ENCODE results near the gene ZNF784. TPM values are rescaled to one million over a fixed set of nuclear protein-coding genes. Genes with fewer than 3 reads are reported as not detected.

The ZNF784 gene
- total and polyA plus RNA-seq, 2 donors, result 4.7 to 9.7 TPM

GRCh38 chr19:55643887-55644176 is 19.5 kb upstream of the ZNF784 start:
- H3K36me3 ChIP-seq (ENCODE audit: insufficient read depth), result no peaks in the 10 kb centered on the region
- peak overlapping the region; percentile 94 for H3K4me3 ChIP-seq (ENCODE audit: low read depth, low read length)
- H3K4me1 ChIP-seq (ENCODE audit: insufficient read depth), result peaks cover 2% of the 10 kb centered on the region
- H3K27ac ChIP-seq (ENCODE audit: low read depth), result peak overlapping the region; percentile 5
- whole genome bisulfite sequencing, result under 1% methylated on average over 15 of the region's 15 CpGs
- DNase-seq (ENCODE audit: extremely low spot score), result no peak

DNA sequence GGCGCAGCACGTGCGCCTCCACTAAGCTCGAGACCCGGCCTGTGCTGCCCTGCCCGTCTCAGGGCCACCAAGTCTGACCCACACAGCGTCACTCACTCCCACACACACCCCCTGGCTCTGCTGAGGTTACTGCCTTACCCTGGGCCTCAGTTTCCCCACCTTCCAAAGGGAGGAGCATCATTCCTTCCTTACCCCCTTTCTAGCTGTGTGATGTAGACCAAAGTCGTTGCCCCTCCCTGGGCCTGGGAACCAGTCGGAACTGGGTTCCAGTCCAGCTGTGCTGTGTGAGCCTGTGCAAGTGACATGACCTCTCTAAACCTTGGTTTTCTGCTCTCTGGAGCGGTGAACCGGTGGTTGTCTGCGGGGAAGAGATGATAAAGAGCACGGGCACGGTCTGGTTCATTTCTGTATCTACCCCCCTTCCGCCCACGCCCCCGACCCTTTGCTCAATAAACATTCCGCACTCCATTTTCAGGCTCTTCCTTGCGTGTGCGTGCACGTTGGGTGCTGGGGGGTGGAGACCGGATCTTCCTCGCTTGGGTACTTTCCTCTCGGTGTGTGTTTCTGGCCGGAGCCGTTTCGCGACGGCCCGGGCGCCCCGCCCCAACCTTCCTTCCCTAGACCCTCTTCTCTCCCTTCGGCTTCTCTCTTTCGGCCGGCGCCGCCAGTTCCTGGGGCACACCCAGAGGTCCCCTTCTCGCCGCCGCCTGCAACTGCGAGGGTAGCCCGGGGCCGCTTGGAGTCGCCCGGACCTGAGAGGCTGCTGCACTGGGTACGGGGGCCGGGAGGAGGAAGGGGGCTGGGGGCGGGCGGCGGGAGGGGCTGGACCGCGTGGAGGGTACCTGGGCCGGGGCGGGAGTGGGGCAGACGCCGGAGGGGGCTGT is 18.9 kb upstream of the ZNF784 start, which contains the start of gene ZNF581:
TSS of gene ZNF581 (plus strand) at position 647 of the 884 bp plus-strand sequence. CDS start 923 bp downstream, outside the sequence.
- no peak for DNase-seq (ENCODE audit: extremely low spot score)
- Histone ChIP-seq H3K27ac (ENCODE audit: low read depth) (peak within 1 kb of the TSS; percentile 87), H3K4me3 (ENCODE audit: low read depth, low read length) (peak within 1 kb of the TSS; percentile 94), H3K36me3 (ENCODE audit: insufficient read depth) (no peaks in the 10 kb centered on the region), H3K4me1 (ENCODE audit: insufficient read depth) (peaks cover 2% of the 10 kb centered on the region)
- WGBS, result 2% methylated on average over 56 of the region's 56 CpGs

GRCh38 chr19:55642153-55643002 is 18.0 kb upstream of the ZNF784 start:
- DNase-seq (ENCODE audit: extremely low spot score), result no peak
- WGBS, result 1% methylated on average over 65 of the region's 65 CpGs
- Histone ChIP-seq H3K4me1 (ENCODE audit: insufficient read depth) (peaks cover 2% of the 10 kb centered on the region), H3K4me3 (ENCODE audit: low read depth, low read length) (peak overlapping the region; percentile 94), H3K36me3 (ENCODE audit: insufficient read depth) (no peaks in the 10 kb centered on the region), H3K27ac (ENCODE audit: low read depth) (peak overlapping the region; percentile 77)

GRCh38 chr19:55641426-55642152 is 17.2 kb upstream of the ZNF784 start:
- peaks cover 2% of the 10 kb centered on the region for H3K4me1 ChIP-seq (ENCODE audit: insufficient read depth)
- WGBS, result under 1% methylated on average over 25 of the region's 25 CpGs
- H3K4me3 ChIP-seq (ENCODE audit: low read depth, low read length), result peak overlapping the region; percentile 94
- H3K36me3 ChIP-seq (ENCODE audit: insufficient read depth), result no peaks in the 10 kb centered on the region
- peak overlapping the region; percentile 87 for H3K27ac ChIP-seq (ENCODE audit: low read depth)
- DNase-seq (ENCODE audit: extremely low spot score), result no peak

DNA sequence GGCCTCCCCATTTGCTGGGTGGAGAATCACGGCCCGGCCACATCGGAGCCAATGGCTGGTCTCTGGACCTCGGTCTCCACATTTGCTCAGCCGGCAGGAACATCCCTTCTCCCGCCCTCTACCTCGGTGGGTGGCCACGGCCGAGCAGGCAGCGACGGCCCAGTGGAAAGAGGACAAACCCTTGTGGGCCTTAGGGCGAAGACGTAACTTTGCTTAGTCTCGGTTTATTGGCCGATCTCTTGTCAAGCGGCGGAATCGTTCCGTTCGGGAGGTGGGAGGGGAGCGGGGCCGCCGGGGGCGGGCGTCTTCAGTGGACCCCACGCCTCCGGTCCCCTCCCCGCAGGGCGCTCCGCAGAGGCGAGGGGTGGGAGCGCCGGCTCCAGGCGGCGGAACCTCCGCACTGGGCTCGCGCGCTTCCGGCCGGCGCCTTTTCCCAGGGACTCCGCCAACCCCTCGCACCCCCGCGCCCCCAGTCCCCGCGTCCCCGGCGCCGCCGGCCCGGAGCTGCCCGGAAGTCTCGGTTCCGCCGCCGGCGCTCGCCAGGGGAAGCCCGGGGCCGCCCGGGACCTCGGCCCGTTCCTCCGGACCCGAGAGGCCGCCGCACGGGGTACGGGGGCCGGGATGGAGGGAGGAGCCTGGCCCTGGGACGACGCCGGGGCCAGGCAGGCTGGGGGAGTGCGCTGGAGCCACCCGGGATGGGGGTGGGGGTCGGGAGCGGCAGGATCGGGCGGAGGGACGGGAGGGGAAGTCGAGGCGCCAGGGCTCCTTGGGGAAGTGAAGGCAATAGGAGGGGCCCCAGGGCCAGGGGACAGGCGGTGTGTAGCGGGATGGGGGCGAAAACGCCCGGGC is 16.4 kb upstream of the ZNF784 start, which contains the start of gene ZNF580:
TSS of gene ZNF580 (plus strand) at position 426 of the 849 bp plus-strand sequence. CDS start 1,507 bp downstream, outside the sequence.
- Histone ChIP-seq H3K4me1 (ENCODE audit: insufficient read depth) (peaks cover 7% of the 10 kb centered on the region), H3K27ac (ENCODE audit: low read depth) (peak within 1 kb of the TSS; percentile 87), H3K4me3 (ENCODE audit: low read depth, low read length) (peak within 1 kb of the TSS; percentile 94), H3K36me3 (ENCODE audit: insufficient read depth) (no peaks in the 10 kb centered on the region)
- WGBS, result under 1% methylated on average over 89 of the region's 89 CpGs
- no peak for DNase-seq (ENCODE audit: extremely low spot score)

DNA sequence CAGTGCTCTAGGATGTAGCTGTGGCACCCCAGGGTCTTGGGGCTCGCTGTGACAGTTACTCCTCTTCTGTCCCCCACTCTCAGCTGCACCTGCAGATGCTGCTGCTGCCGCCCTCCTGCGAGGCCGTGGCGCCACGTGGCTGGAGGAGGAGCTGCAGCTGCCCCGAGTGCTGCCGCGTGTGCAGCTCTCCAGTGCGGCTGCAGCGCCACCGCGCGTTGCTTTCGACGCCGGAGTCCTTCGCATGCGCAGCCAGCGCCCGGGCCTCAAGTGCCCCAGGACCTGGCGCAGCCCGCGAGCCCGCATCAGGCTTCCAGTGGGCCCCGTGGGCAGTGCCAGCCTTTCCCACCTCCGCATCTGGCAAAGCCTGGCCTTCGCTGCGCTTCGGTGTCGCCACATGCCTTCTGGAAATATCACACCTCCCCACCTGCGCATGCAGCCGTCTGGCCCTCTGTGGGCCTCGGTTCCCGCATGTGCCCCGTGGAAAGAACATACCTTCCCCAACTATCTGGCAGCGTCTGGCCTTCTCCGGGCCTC is 15.7 kb upstream of the ZNF784 start:
- no peaks in the 10 kb centered on the region for H3K36me3 ChIP-seq (ENCODE audit: insufficient read depth)
- peaks cover 7% of the 10 kb centered on the region for H3K4me1 ChIP-seq (ENCODE audit: insufficient read depth)
- H3K27ac ChIP-seq (ENCODE audit: low read depth), result no peak overlapping the region
- 13% methylated on average over 38 of the region's 38 CpGs for WGBS
- no peak for DNase-seq (ENCODE audit: extremely low spot score)
- H3K4me3 ChIP-seq (ENCODE audit: low read depth, low read length), result peak overlapping the region; percentile 94

GRCh38 chr19:55638864-55639359 is 14.5 kb upstream of the ZNF784 start:
- no peak overlapping the region for H3K27ac ChIP-seq (ENCODE audit: low read depth)
- H3K4me1 ChIP-seq (ENCODE audit: insufficient read depth), result peaks cover 5% of the 10 kb centered on the region
- no peaks in the 10 kb centered on the region for H3K36me3 ChIP-seq (ENCODE audit: insufficient read depth)
- no peak for DNase-seq (ENCODE audit: extremely low spot score)
- no peak overlapping the region for H3K4me3 ChIP-seq (ENCODE audit: low read depth, low read length)
- 83% methylated on average over 6 of the region's 6 CpGs for WGBS

GRCh38 chr19:55637534-55637933 is 13.2 kb upstream of the ZNF784 start:
- Histone ChIP-seq H3K27ac (ENCODE audit: low read depth) (no peak overlapping the region), H3K4me3 (ENCODE audit: low read depth, low read length) (no peak overlapping the region), H3K36me3 (ENCODE audit: insufficient read depth) (no peaks in the 10 kb centered on the region), H3K4me1 (ENCODE audit: insufficient read depth) (peaks cover 5% of the 10 kb centered on the region)
- DNase-seq (ENCODE audit: extremely low spot score), result no peak
- WGBS, result 80% methylated on average over 11 of the region's 11 CpGs

GRCh38 chr19:55636723-55637122 is 12.4 kb upstream of the ZNF784 start:
- Histone ChIP-seq H3K27ac (ENCODE audit: low read depth) (no peak overlapping the region), H3K4me3 (ENCODE audit: low read depth, low read length) (no peak overlapping the region), H3K4me1 (ENCODE audit: insufficient read depth) (peaks cover 5% of the 10 kb centered on the region), H3K36me3 (ENCODE audit: insufficient read depth) (no peaks in the 10 kb centered on the region)
- 86% methylated on average over 4 of the region's 4 CpGs for WGBS
- no peak for DNase-seq (ENCODE audit: extremely low spot score)

DNA sequence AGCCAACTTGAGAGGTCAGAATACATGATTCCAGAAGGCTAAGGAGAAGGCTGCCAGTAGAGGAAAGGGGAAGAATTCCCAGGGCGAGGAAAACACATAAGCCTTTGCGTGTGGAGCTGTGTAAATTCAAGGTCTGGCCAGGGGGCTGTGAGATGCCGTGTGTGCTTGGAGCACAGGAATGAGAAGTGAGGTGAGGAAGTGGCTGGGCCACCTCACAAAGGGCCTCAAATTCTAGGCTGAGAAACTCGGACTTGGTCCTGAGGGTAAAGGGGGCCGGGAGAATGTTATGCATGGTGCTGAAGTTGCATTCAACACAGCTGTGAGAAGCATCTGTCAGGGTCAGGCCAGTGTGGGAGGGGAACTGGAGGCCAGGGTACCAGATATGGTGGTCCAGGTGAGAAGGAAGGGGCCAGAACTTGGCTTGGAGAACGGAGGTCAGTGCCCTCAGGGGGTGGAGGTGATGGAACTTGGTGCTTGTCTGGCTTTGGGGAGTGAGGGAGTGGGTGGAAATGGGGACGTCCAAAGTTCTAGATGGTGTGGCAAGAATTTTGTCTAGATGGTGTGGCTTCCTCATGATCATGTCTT is 11.6 kb upstream of the ZNF784 start:
- Histone ChIP-seq H3K4me3 (ENCODE audit: low read depth, low read length) (peak overlapping the region; percentile 89), H3K36me3 (ENCODE audit: insufficient read depth) (no peaks in the 10 kb centered on the region), H3K4me1 (ENCODE audit: insufficient read depth) (peaks cover 5% of the 10 kb centered on the region), H3K27ac (ENCODE audit: low read depth) (no peak overlapping the region)
- no peak for DNase-seq (ENCODE audit: extremely low spot score)
- WGBS, result 71% methylated on average over 7 of the region's 7 CpGs

- Histone ChIP-seq H3K36me3 (ENCODE audit: insufficient read depth) (no peaks in the 10 kb centered on the region), H3K4me1 (ENCODE audit: insufficient read depth) (peaks cover 5% of the 10 kb centered on the region), H3K4me3 (ENCODE audit: low read depth, low read length) (peak overlapping the region; percentile 89), H3K27ac (ENCODE audit: low read depth) (peak overlapping the region; percentile 91)
- no peak for DNase-seq (ENCODE audit: extremely low spot score)
- 10% methylated on average over 9 of the region's 9 CpGs for WGBS
These were observed 11.0 kb upstream of the ZNF784 start for GRCh38 chr19:55635334-55635717.

GRCh38 chr19:55633861-55634260 is 9.5 kb upstream of the ZNF784 start:
- WGBS, result 71% methylated on average over 8 of the region's 8 CpGs
- DNase-seq (ENCODE audit: extremely low spot score), result no peak
- H3K27ac ChIP-seq (ENCODE audit: low read depth), result no peak overlapping the region
- H3K36me3 ChIP-seq (ENCODE audit: insufficient read depth), result no peaks in the 10 kb centered on the region
- H3K4me3 ChIP-seq (ENCODE audit: low read depth, low read length), result no peak overlapping the region
- peaks cover 5% of the 10 kb centered on the region for H3K4me1 ChIP-seq (ENCODE audit: insufficient read depth)
